BLaER1 treated with 17β-estradiol and CSF1 and Interleukin-3, amounts not matched to agents 10 nM and 100 nM (cell line): Measurements from ENCODE around the gene HHIPL1.
A peak's percentile ranks its signal among the peaks of the same experiment; 100 is the strongest.
"Not testable (repeated sequence)": the region's sequence is repeated elsewhere in the genome, so short reads cannot be mapped to it uniquely, and the experiment has no call there.

Experiments used
- H3K27ac ChIP-seq, 11 experiments: shearing (Covaris generic); formaldehyde crosslinking; 2 replicates each; pipeline ENCODE4 v1.8.1; 2022
- H3K27me3 ChIP-seq, 11 experiments: shearing (Covaris generic); formaldehyde crosslinking; 2 replicates each; pipeline ENCODE4 v1.8.1; 2022
- H3K36me3 ChIP-seq, 11 experiments: shearing (Covaris generic); formaldehyde crosslinking; 2 replicates each; pipeline ENCODE4 v1.8.1; 2022
- H3K4me1 ChIP-seq, 10 experiments: shearing (Covaris generic); formaldehyde crosslinking; 2 replicates each; pipeline ENCODE4 v1.8.1; 2022
- H3K4me2 ChIP-seq, 11 experiments: shearing (Covaris generic); formaldehyde crosslinking; 2 replicates each; pipeline ENCODE4 v1.8.1; 2022
- H3K4me3 ChIP-seq, 10 experiments: shearing (Covaris generic); formaldehyde crosslinking; 2 replicates each; pipeline ENCODE4 v1.8.1; 2022
- H3K9ac ChIP-seq, 11 experiments: shearing (Covaris generic); formaldehyde crosslinking; 2 replicates each; pipeline ENCODE4 v1.8.1; 2022
- H3K9me3 ChIP-seq, 11 experiments: shearing (Covaris generic); formaldehyde crosslinking; replicated peaks in 1 of 11; 2 replicates each; pipeline ENCODE4 v1.8.1; 2022
- H4K20me1 ChIP-seq, 11 experiments: shearing (Covaris generic); formaldehyde crosslinking; 2 replicates each; pipeline ENCODE4 v1.8.1; 2022
- Cebpa-rat ChIP-seq, 11 experiments: shearing (Covaris generic); IDR thresholded peaks; 2 replicates each; pipeline ENCODE4 v1.8.1; 2022

Gene HHIPL1

GRCh38 chr14:99656171-99656570 is 11.2 kb downstream of the HHIPL1 start:
- Histone ChIP-seq H3K4me3 (no peak overlapping the region), H4K20me1 (no peaks in the 10 kb centered on the region), H3K4me1 (peaks cover 26 to 87% (median 63%) of the 10 kb centered on the region in 10 experiments), H3K9me3 (no peaks in the 10 kb centered on the region), H3K36me3 (no peaks in the 10 kb centered on the region), H3K4me2 (peak overlapping the region in 3 of 11 experiments; percentile 23 to 79 (median 38); a peak in 7 of 22 replicates), H3K27ac (no peak overlapping the region), H3K9ac (no peak overlapping the region), H3K27me3 (peaks cover 0 to 24% (median 10%) of the 10 kb centered on the region in 11 experiments; a peak in 12 of 22 replicates)
- no peak for TF ChIP-seq Cebpa-rat (IDR thresholded peaks at IDR 0.05)

DNA sequence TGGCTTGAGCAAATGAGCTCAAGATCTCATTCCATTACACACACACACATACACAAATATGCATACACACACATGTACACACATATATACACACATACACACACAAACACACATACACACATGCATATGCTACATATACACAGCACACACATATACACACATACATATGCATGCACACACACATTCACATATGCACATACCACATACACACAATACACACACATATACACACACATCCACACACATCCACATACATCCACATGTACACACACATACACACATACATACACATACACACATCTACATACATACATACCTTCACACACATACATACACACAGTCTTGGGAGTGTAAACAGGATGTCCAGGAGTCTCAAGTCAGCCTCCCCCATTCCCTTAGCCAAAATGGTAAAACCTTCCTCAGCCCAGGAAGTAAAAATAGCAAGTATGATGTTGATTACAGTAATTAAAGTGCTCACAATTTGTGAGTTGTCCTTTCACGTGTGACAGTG is 12.8 kb downstream of the HHIPL1 start:
- peak overlapping the region in 4 of 11 experiments; percentile 27 to 72 (median 68); a peak in 8 of 22 replicates for H3K27ac ChIP-seq
- peak overlapping the region; percentile 3 to 90 (median 74); a peak in 20 of 22 replicates for H3K4me2 ChIP-seq
- H4K20me1 ChIP-seq, result no peaks in the 10 kb centered on the region
- TF ChIP-seq Cebpa-rat (IDR thresholded peaks at IDR 0.05), result no peak
- H3K27me3 ChIP-seq, result peaks cover 0 to 24% (median 10%) of the 10 kb centered on the region in 11 experiments; a peak in 12 of 22 replicates
- no peaks in the 10 kb centered on the region for H3K9me3 ChIP-seq
- H3K4me3 ChIP-seq, result no peak overlapping the region
- no peaks in the 10 kb centered on the region for H3K36me3 ChIP-seq
- H3K4me1 ChIP-seq, result peaks cover 21 to 87% (median 68%) of the 10 kb centered on the region in 10 experiments
- peak overlapping the region in 1 of 11 experiments; percentile 43; a peak in 3 of 22 replicates for H3K9ac ChIP-seq

GRCh38 chr14:99658218-99658845 is 13.4 kb downstream of the HHIPL1 start:
- H3K36me3 ChIP-seq, result no peaks in the 10 kb centered on the region
- H3K9ac ChIP-seq, result no peak overlapping the region
- H3K4me1 ChIP-seq, result peaks cover 21 to 87% (median 69%) of the 10 kb centered on the region in 10 experiments
- peaks cover 0 to 24% (median 10%) of the 10 kb centered on the region in 11 experiments; a peak in 12 of 22 replicates for H3K27me3 ChIP-seq
- H3K27ac ChIP-seq, result peak overlapping the region in 4 of 11 experiments; percentile 27 to 72 (median 68); a peak in 5 of 22 replicates
- no peak overlapping the region for H3K4me3 ChIP-seq
- TF ChIP-seq Cebpa-rat (IDR thresholded peaks at IDR 0.05), result no peak
- no peaks in the 10 kb centered on the region for H3K9me3 ChIP-seq
- no peaks in the 10 kb centered on the region for H4K20me1 ChIP-seq
- peak overlapping the region in 9 of 11 experiments; percentile 47 to 90 (median 76); a peak in 16 of 22 replicates for H3K4me2 ChIP-seq

GRCh38 chr14:99659333-99659741 is 14.4 kb downstream of the HHIPL1 start:
- peaks cover 0 to 24% (median 10%) of the 10 kb centered on the region in 11 experiments; a peak in 12 of 22 replicates for H3K27me3 ChIP-seq
- H3K36me3 ChIP-seq, result no peaks in the 10 kb centered on the region
- H3K9me3 ChIP-seq, result no peaks in the 10 kb centered on the region
- H3K4me1 ChIP-seq, result peaks cover 26 to 87% (median 73%) of the 10 kb centered on the region in 10 experiments
- TF ChIP-seq Cebpa-rat (IDR thresholded peaks at IDR 0.05), result no peak
- no peaks in the 10 kb centered on the region for H4K20me1 ChIP-seq
- H3K27ac ChIP-seq, result 0 out of 22 replicates have a peak overlapping the region, but pooled peaks of 2 of the 11 experiments have one; percentile 2 to 69
- H3K4me3 ChIP-seq, result no peak overlapping the region
- no peak overlapping the region for H3K9ac ChIP-seq
- H3K4me2 ChIP-seq, result peak overlapping the region in 6 of 11 experiments; percentile 10 to 90 (median 82); a peak in 7 of 22 replicates

DNA sequence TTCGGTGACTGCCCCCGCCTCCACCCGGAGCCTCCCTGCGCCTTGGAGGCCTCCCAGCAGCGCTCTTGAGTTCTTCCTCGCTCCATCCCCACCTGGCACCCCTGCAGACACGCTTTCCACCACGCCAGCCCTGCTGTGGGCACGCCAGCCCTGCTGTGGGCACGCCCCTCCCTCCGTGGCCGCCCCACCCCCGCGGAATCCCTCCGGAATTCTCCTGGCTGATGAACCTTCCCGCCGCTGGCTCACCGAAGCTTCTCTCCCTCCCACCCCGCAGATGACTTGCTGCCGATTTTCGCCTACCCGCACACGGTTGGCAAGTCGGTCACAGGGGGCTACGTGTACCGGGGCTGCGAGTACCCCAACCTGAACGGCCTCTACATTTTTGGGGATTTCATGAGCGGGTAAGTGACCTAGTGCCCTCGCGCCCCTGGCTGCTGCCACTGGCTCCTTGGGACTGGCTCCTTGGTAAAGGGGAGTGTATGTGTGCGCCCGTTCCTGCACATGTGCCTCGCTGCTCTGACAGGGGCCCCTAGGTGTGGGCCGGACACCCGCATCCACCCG is 15.2 kb downstream of the HHIPL1 start:
- TF ChIP-seq Cebpa-rat (IDR thresholded peaks at IDR 0.05), result no peak
- Histone ChIP-seq H3K9me3 (no peaks in the 10 kb centered on the region), H3K27ac (peak overlapping the region in 4 of 11 experiments; percentile 53 to 97 (median 92); a peak in 8 of 22 replicates), H3K9ac (peak overlapping the region in 4 of 11 experiments; percentile 37 to 60 (median 50); a peak in 7 of 22 replicates), H3K27me3 (peaks cover 0 to 24% (median 10%) of the 10 kb centered on the region in 11 experiments; a peak in 12 of 22 replicates), H3K4me3 (no peak overlapping the region), H3K4me1 (peaks cover 32 to 94% (median 80%) of the 10 kb centered on the region in 10 experiments), H3K4me2 (peak overlapping the region; percentile 34 to 96 (median 77)), H3K36me3 (no peaks in the 10 kb centered on the region), H4K20me1 (no peaks in the 10 kb centered on the region)

- Histone ChIP-seq H3K9me3 (no peaks in the 10 kb centered on the region), H3K9ac (peak overlapping the region in 4 of 11 experiments; percentile 37 to 60 (median 50); a peak in 7 of 22 replicates), H3K4me1 (peaks cover 32 to 98% (median 87%) of the 10 kb centered on the region in 10 experiments), H3K4me2 (peak overlapping the region; percentile 9 to 96 (median 77); a peak in 21 of 22 replicates), H3K36me3 (no peaks in the 10 kb centered on the region), H3K4me3 (no peak overlapping the region), H3K27me3 (peaks cover 0 to 24% (median 10%) of the 10 kb centered on the region in 11 experiments; a peak in 12 of 22 replicates), H3K27ac (peak overlapping the region in 4 of 11 experiments; percentile 53 to 97 (median 92); a peak in 8 of 22 replicates), H4K20me1 (no peaks in the 10 kb centered on the region)
- no peak for TF ChIP-seq Cebpa-rat (IDR thresholded peaks at IDR 0.05)
Observed at GRCh38 chr14:99660794-99661193, 15.9 kb downstream of the HHIPL1 start.

- H3K27me3 ChIP-seq, result peaks cover 0 to 24% (median 10%) of the 10 kb centered on the region in 11 experiments; a peak in 12 of 22 replicates
- H3K36me3 ChIP-seq, H3K4me3 ChIP-seq, H3K9me3 ChIP-seq, H4K20me1 ChIP-seq: not testable (repeated sequence)
- H3K4me2 ChIP-seq, result peak overlapping the region; percentile 9 to 96 (median 77); a peak in 20 of 22 replicates
- H3K27ac ChIP-seq, result peak overlapping the region in 4 of 11 experiments; percentile 88 to 97 (median 92); a peak in 7 of 22 replicates
- peak overlapping the region in 3 of 11 experiments; percentile 37 to 60 (median 57); a peak in 5 of 22 replicates for H3K9ac ChIP-seq
- H3K4me1 ChIP-seq, result peaks cover 34 to 98% (median 91%) of the 10 kb centered on the region in 10 experiments
Observed at GRCh38 chr14:99661206-99661605, 16.3 kb downstream of the HHIPL1 start.

GRCh38 chr14:99662846-99663245 is 17.9 kb downstream of the HHIPL1 start:
- Histone ChIP-seq H3K27me3 (peaks cover 0 to 24% (median 10%) of the 10 kb centered on the region in 11 experiments; a peak in 12 of 22 replicates), H3K4me2 (peak overlapping the region in 8 of 11 experiments; percentile 69 to 96 (median 85); a peak in 17 of 22 replicates), H3K9me3 (no peaks in the 10 kb centered on the region), H3K4me1 (peaks cover 43 to 98% (median 93%) of the 10 kb centered on the region in 10 experiments), H3K9ac (peak overlapping the region in 2 of 11 experiments; percentile 83 to 85; a peak in 1 of 22 replicates), H3K36me3 (no peaks in the 10 kb centered on the region), H3K27ac (peak overlapping the region in 4 of 11 experiments; percentile 88 to 97 (median 92); a peak in 9 of 22 replicates), H4K20me1 (no peaks in the 10 kb centered on the region), H3K4me3 (no peak overlapping the region)
- no peak for TF ChIP-seq Cebpa-rat (IDR thresholded peaks at IDR 0.05)
